Hepatocyte (in vitro differentiated cells): ENCODE measurements around the gene SH2D3C.

ENCODE experiments used
- CTCF ChIP-seq: fragments of 200-600 bp; sonication (generic); IDR thresholded peaks from 2 replicates; pipeline ENCODE4 v1.5.1; 2016; ENCODE audit warnings: antibody characterized with exemption, mild to moderate bottlenecking; ENCODE audit not compliant: poor library complexity
- EZH2 ChIP-seq: fragments of 200-600 bp; sonication (generic); IDR thresholded peaks from 2 replicates; pipeline ENCODE4 v1.6.1; 2016; ENCODE audit warnings: antibody characterized with exemption, mild to moderate bottlenecking, borderline replicate concordance

- TF ChIP-seq CTCF (no peak), EZH2 (no peak)
Observed at GRCh38 chr9:127779136-127779981, 893 bp upstream of the SH2D3C start.
